ENCODE results near the gene MET. TPM values are rescaled to one million over a fixed set of nuclear protein-coding genes. Genes with fewer than 3 reads are reported as not detected.
"Not testable (repeated sequence)": the region's sequence is repeated elsewhere in the genome, so short reads cannot be mapped to it uniquely, and the experiment has no call there.

The MET gene
- 9.6 and 13.3 TPM in 2 replicates for polyA plus RNA-seq (2014; cell fraction: cytosol; rRNA removed)
- 7.0 and 8.2 TPM in 2 replicates for polyA plus RNA-seq (2014; cell fraction: nucleus; rRNA removed)

- peak; percentile 24 for DNase-seq (ENCODE audit: low spot score)
These were observed at the start of gene MET for GRCh38 chr7:116671681-116672595. Gene MET, plus strand, starts transcription at chr7:116672196. Its CDS starts 26,889 bp downstream, at chr7:116699085.

DNA sequence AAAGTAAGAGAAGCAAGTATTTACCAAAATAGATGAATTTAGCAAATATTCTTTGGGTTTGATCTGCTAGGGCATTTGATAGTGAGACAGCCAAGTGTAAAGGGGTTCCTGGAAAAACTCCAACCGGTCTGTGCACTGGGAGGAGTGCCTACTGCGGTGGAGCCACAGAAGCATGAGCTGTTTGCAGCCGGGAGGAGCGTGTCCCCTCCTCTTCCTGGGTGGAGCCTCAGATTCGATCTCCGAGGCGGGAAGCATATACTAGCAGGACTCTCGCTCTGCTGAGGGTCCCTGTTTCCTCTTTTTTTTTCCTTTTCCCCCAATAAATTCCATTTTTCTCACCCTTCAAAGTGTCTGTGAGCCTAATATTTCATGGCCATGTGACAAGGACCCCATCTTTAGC lies 45.1 kb upstream of the MET start:
- DNase-seq (ENCODE audit: low spot score): no peak

DNA sequence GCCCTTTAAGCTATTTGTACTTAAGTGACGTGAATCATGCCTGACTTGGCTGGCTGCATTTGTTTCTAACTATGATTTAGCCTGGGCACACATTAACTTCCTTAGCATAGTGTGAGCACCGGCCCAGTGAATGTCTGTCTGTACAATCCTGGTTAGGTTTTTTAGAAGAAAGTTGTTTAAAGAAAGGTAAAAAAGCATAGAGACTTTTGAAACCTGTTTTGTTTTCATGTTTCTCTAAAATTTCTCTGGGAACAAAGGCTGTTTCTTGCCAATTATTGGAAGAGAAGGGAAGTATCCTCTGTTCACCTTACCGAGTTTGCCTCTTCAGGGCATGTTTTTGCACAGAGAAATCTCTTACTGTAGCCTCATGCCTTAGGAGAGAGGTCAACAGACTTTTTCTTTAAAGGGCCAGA lies 42.9 kb upstream of the MET start:
- DNase-seq (ENCODE audit: low spot score): no peak

DNA sequence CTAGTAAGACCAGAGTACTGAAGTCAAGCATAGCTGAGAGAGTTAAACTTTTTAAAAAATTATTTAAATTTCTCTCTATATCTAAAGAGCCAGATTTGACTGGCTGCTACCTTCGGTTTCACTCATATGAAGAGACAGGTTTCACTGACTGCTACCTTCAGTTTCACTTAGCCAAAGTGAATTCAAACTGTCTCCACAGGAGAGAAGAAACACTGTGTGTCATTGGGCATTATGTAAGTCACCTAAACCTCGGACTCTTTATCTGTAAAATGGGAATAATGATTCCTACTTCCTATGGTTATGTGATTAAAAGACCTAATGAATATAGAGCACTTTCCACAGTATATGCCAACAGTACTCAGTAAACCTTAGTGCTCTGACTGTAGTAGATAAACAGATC lies 41.6 kb upstream of the MET start:
- no peak for DNase-seq (ENCODE audit: low spot score)

DNA sequence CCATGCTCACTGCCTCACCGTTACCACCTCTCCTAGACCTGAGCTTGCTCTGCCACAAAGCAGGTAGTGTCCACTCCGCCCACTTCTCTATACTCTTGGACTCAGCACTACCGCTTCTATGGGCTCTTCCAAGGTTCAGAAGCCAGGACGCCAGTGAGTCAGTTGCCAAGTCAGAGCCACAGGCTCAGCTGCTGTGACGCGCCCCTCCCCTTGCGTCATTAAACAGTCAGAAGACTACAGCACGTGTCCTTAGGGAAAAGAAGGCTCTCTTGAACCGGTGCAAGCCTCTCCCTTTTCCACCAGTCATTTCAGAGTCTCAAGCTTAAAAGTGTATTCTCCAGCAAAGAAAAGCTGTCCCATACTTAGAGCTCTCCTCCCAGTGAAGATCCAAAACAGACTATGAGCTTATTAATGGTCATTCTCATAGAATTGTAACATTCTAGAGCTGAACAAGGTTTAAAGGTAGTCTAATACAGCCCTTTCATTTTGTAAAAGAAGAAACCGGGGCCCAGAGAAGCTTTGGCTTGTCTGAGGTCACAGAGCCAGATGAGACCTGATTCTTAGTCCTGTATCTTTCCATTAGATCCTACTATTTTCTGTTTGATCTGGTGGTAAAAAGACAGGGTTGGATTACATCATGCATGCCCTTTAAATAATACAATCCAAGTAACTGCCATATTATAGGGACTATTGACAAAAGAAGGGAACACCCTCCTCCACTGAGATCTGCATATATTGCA lies 40.9 kb upstream of the MET start:
- DNase-seq (ENCODE audit: low spot score): peak; percentile 12

DNA sequence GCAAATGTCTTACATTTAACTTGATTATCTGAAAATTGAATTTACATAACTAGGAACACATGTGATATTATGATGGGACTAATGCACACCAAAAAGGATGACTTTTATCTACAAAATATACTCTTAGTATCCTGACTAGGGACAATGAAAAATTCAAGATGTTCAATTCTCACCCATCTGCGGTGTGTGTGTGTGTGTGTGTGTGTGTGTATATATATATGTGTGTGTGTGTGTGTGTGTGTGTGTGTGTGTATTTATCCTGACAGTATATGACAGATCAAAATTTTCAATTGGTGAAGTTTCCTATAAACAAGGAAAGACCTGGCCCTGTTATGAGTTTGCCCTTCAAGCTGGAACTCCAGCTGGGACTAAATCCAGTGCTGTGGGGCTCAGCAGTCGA lies 40.3 kb upstream of the MET start:
- DNase-seq (ENCODE audit: low spot score): no peak

DNA sequence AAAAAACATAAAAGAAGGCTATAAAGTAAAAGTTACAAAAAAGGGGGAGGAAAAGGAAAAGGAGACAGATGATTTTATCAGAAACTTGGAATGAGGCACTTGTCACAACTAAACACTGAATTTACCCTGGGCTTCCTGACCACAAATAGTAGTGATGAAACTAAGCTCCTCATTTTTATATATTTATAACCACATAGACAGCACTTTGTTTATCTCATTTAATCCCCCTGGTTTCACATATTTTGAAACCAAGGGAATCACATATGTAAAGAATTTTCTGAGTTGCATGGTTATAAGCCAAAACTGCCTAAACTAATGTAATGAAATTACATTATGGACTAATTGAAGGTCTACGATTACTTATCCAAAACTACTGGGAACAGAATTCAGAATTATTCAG lies 39.6 kb upstream of the MET start:
- DNase-seq (ENCODE audit: low spot score): no peak

DNA sequence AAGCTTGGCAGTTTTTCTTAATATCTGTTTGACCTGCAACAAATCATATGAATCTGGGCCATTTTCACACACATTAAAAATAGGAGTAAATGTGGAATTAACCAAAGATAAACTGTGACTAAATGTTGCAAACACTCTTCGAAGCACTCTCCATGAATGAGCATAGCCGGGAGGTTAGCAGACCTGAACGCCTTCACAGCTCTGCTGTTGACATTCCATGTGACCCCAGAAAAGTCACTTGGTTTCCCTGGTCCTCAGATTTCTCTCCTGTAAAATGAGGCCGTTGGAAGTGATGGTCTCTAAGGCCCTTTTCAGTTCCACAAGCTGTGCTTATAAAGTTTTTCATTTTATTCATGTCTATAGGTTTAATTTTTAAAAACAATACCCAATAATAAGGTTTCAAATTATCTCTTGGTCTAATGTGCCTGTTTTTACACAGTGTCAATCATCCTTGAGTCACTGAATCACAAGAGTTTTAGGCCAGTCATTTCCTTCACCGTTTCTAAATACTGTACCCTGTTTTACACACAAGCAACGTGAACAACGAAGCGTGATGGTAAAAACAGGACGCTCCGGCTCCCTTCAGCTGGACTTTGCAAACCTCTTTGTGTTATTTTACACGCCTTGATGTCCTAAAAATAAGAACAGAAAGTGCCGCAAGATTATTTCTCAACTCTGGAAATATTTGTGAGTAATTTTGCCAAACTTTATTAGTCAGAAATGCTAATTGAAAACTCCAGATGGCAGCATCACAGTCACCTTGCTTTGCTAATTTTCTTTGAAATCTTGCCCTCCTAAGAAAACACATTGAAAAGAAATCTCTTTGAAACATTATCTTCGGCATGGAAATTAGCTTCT lies 38.6 kb upstream of the MET start:
- no peak for DNase-seq (ENCODE audit: low spot score)

- no peak for DNase-seq (ENCODE audit: low spot score)
These were observed 35.0 kb upstream of the MET start for GRCh38 chr7:116636997-116637396.

GRCh38 chr7:116638592-116638991 lies 33.4 kb upstream of the MET start:
- DNase-seq (ENCODE audit: low spot score): not testable (repeated sequence)

- DNase-seq (ENCODE audit: low spot score): no peak
These were observed 30.3 kb upstream of the MET start for GRCh38 chr7:116641551-116642153.

DNA sequence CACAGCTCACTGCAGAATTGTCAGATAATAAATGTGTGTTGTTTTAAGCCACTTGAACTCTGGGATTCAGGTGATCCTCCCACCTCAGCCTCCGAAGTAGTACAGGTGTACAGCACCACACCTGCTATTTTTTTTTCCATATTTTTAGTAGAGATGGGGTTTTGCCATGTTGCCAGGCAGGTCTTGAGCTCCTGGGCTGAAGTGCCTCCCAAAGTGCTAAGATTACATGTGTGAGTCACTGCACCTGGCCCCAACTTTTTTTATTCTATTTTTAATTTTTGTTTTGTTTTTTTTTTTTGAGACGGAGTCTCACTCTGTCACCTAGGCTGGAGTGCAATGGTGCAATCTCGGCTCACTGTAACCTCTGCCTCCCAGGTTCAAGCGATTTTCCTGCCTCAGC lies 28.8 kb upstream of the MET start:
- DNase-seq (ENCODE audit: low spot score): not testable (repeated sequence)

GRCh38 chr7:116644628-116645027 lies 27.4 kb upstream of the MET start:
- DNase-seq (ENCODE audit: low spot score): no peak

DNA sequence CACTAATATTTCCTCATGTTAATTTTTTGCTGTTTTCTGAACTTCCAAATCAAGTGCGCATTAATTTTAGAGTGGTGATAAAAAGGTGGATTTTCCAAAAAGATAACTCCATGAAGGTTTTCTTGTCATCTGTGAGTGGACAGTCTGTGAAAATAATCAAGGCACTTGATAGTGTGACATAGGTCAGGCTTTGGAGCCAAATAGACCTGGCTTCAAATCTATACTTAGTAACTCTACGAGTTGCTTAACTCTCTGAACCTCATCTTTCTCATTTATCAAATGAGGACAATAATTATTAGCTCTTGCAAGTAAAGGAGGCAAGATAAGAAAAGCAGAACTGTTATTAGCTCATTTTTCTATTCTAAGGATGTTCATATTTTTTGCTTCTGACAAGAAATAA lies 24.7 kb upstream of the MET start:
- no peak for DNase-seq (ENCODE audit: low spot score)

DNA sequence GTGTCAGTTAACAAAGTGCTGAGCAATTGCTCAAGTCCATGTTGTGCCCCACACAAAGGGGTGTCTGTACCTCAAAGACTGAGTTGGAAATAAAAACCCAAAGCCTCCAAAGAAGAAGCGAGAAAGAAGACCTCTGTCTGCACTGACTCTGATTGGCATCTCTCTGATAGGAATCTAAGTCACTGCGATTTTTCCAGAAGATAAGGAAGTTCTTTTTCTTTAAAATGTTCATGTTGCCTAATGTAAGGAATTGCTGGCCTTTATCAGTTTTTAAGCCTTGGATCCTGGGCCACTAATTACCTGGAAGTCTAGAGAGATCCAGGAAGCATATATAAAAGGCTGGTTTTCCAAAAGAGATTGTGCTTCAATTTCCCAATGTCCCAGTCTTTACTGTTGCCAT lies 24.1 kb upstream of the MET start:
- DNase-seq (ENCODE audit: low spot score): no peak

DNA sequence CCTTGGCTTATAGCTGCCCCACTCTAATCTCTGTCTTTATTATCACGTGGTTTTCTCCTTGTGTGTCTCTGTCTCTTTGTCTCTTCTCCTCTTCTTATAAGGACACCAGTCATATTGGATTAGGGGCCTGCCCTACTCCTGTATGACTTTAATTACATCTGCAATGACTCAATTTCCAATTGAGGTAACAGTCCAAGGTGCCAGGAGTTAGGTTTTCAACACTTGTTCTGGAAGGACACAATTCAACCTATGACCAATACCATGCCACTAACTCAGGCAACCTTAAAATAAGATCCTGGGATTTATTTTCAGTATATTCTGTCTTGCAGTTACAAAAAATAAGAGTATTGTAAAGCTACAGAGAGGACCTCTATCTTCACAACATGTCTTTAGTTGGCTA lies 21.6 kb upstream of the MET start:
- no peak for DNase-seq (ENCODE audit: low spot score)

DNA sequence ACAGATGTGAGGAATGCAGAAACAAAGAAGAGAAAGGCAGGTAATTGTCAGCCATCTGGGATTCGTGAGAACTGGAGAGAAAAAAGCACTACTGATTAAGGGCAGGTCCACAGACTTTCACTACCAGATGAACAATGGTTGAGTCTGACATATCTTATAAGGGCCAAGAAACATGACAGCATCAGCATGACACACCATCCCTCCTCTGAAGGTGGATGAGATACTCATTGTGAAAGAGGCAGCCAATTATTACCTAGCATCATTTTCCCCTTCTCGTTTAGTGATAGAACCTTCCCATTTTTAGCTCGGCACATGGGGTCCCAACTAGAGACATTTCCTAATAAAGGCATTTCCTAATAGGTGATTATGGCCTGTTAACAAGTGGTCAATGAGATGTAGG lies 19.2 kb upstream of the MET start:
- no peak for DNase-seq (ENCODE audit: low spot score)

- DNase-seq (ENCODE audit: low spot score): no peak
These were observed 18.8 kb upstream of the MET start for GRCh38 chr7:116653204-116653603.

- DNase-seq (ENCODE audit: low spot score): no peak
These were observed 18.4 kb upstream of the MET start for GRCh38 chr7:116653646-116654045.

DNA sequence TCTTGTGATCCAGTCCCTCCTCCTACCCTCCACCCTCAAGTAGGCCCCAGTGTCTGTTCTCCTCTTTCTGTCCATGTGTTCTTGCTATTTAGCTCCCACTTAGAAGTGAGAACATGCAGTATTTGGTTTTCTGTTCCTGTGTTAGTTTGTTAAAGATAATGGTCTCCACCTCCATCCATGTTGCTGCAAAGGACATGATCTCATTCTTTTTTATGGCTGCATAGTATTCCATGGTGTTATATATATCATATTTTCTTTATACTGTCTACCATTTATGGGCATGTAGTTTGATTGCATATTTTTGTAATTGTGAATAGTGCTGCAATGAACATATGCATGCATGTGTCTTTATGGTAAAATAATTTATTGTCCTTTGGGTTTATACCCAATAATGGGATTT lies 12.7 kb upstream of the MET start:
- not testable (repeated sequence) for DNase-seq (ENCODE audit: low spot score)

GRCh38 chr7:116661865-116662264 lies 10.1 kb upstream of the MET start:
- DNase-seq (ENCODE audit: low spot score): no peak
